ENCODE data around the gene THADA.

The THADA gene

GRCh38 chr2:43221763-43222474 is 373.9 kb downstream of the THADA start:
- peak; percentile 88 for DNase-seq (ENCODE audit: low read depth)

GRCh38 chr2:43221124-43221762 is 374.6 kb downstream of the THADA start:
- no peak for DNase-seq (ENCODE audit: low read depth)

DNA sequence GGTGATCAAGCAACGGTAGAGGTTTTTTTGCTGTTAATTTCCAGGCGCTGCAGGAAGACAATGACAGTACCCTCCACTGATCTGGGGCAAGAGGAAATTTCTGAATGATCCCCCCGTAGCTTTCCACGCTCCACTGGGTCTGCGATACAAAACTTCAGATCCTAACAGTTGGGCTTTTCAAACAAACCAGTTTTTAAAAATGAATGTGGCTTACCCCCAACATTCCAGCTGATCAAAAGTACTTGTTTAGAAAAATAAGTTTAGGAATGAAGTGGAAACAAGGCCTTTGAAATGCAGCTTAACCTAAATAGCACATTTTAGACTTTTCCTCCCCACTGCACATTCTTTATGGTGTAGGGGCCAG is 375.1 kb downstream of the THADA start:
- no peak for DNase-seq (ENCODE audit: low read depth)

DNA sequence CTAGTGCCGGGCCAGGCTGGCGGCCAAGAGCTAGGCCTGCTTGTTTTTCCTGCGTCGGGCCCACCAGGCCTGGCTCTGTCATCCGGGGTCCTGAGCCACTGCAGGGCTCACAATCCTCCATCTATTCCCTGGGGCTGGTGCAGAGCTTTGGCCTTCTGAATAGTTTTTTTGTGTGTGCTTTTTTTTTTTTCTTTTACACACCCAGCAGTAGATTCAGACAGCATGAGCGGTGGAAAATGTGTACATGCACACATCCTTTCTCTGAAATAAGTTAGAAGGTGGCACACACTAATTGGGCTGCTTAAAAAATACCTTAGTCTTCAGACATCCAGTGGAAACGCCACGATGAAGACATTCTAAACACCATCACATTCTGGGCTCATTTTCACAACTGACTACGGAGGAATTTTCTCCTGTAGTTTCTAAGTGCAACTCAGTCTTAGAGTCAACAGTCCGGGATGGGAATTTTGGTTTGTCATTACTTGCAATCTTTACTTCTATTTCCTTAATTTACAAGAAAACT is 375.5 kb downstream of the THADA start:
- no peak for DNase-seq (ENCODE audit: low read depth)

DNA sequence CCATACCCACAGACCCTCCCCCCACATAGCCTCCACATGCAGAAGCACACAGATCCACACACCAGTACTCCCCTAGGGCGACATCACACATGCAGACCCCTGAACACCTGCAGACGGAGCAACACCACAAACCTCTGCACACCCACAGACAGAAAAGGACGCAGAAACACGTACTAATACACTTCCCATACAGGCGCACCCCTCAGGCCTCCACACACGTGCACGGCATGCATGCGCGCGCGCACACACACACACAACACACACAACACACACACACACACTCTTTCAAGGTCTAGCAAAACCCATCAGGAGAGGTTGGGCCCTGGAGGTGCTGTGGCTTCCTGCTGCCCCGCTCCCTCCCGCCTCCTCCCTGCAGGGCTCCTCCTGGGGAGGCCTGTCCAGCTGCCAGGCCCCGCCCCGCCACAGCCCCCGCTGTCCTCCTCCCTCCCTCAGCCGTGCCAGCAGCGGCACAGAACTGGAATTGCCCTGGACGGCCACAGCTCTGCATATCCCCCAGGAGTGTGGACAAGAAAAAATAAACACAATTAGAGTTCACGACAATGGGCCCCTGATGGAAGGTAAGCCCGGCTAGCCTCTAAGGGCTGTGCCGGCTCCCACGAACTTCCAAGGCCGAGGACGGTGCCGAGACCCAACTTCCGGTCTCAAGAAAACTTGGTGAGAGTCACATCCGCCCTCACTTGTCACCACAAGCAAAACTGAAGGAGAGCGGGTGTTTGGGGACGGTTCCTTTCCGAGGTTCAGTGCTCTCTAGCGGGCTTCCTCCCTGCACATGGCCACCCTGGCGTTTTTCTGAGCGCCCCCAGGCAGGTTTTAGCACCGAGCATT is 376.2 kb downstream of the THADA start:
- no peak for DNase-seq (ENCODE audit: low read depth)

DNA sequence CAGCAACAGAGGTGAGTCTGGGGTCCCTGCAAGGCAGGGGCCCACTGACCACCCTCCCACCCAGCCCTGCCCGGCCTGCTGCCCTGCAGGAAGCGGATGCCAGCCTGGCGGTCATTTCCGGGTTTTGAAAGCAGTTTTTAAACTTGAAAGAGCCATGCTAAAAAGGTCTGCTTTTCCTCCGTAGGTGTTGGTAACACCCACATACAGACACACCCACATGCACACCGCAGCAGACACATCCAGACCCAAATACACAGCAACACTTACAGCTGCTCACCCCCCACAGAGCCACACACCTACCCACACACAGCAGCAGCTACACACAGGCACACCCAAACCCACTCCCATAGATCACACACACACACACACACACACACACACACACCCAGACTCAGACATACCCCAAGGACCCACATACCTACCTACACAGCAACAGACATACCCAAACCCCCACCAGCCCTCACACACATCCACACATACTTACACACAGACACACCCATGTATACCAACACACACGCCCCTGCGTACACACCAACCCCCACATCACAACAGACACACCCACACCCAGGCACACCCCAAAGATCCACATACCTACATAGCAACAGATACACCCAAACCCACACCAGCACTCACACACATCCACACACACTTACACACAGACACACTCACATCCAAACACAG is 377.0 kb downstream of the THADA start:
- no peak for DNase-seq (ENCODE audit: low read depth)

- no peak for DNase-seq (ENCODE audit: low read depth)
Measured at GRCh38 chr2:43218155-43218701, 377.6 kb downstream of the THADA start.

DNA sequence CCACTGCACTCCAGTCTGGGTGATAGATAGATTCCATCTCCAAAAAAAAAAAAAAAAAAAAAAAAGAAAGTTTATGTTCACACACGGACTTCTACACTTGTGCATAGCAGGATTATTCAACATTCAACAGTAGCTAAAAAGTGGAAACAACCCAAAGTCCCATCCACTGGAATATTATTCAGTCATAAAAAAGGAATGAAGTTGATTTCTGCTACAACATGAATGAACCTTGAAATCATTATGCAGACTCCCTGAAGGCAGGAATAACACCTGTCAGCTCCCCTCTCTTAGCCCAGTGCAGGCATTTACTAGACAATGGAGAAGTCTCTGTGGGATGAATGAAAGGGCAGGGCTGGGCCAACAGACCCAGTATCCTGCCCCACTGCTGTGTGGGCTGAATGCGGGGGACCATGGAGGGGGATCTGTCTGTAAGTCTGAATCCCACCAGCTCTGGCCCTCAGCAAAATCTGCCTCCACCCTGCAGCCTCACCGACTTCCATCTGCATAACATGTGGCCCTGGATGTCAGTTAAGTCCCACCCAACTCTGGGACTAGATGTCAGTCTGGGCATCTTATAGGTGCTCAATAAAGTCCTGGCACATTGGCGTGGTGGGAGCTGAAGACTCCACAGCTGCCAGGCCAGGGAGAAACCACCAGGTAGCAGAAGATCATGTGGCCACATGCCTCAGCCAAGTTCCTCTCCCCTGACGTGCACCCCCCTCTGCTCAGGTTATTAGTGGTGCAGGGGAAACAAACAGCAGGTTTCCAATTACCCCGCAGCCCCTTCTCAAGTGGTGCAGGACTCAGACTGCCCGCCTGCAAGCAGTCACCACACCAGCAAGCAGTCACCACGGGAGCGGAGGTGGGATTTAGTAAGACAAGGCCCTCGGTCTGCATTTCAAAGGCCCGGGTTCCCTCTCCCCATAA is 378.3 kb downstream of the THADA start:
- no peak for DNase-seq (ENCODE audit: low read depth)

DNA sequence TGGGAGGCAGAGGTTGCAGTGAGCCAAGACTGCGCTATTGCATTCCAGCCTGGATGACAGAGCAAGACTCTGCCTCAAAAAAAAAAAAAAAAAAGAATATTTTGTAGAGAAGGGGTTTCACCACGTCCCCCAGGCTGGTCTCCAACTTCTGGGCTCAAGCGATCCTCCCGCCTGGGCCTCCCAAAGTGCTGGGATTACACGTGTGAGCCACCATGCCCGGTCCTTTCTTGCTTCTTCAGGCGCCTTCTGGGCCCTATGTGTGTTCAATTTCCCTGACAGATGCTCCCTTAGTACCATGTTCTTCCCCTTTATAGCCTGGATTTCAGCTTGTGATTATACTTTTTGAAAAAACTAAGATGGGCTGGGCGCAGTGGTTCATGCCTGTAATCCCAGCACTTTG is 379.2 kb downstream of the THADA start:
- DNase-seq (ENCODE audit: low read depth), result no peak

DNA sequence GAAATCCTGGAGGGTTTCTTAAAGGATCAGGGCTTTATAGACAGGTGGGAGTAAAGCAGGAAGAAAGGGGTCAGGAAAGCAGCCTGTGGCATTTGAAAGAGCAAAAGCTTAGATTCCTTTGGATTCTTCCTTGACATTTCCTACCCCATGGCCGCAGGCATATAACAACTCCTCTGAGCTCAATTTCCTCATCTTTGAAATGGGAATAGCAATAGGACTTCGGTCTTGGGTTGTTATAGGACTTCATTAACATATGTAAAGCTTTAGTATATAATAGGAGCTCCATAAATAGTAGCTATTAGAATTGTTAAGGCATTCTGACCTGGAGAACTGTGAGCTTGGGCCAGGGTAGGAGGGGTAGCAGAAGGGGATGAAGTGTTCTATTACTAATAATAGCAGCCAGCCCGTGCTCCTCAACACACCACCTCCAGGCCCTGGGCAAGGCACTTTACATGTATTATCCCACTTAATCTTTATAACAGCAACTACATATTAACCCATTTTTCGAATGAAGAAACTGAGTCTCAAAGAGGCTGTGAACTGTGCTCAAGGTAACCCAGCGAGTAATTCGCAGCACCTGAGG is 380.1 kb downstream of the THADA start:
- no peak for DNase-seq (ENCODE audit: low read depth)

- DNase-seq (ENCODE audit: low read depth), result no peak
Measured at GRCh38 chr2:43214253-43214652, 381.6 kb downstream of the THADA start.

- no peak for DNase-seq (ENCODE audit: low read depth)
Measured at GRCh38 chr2:43212931-43213330, 382.9 kb downstream of the THADA start.

- no peak for DNase-seq (ENCODE audit: low read depth)
Measured at GRCh38 chr2:43212216-43212835, 383.5 kb downstream of the THADA start.

DNA sequence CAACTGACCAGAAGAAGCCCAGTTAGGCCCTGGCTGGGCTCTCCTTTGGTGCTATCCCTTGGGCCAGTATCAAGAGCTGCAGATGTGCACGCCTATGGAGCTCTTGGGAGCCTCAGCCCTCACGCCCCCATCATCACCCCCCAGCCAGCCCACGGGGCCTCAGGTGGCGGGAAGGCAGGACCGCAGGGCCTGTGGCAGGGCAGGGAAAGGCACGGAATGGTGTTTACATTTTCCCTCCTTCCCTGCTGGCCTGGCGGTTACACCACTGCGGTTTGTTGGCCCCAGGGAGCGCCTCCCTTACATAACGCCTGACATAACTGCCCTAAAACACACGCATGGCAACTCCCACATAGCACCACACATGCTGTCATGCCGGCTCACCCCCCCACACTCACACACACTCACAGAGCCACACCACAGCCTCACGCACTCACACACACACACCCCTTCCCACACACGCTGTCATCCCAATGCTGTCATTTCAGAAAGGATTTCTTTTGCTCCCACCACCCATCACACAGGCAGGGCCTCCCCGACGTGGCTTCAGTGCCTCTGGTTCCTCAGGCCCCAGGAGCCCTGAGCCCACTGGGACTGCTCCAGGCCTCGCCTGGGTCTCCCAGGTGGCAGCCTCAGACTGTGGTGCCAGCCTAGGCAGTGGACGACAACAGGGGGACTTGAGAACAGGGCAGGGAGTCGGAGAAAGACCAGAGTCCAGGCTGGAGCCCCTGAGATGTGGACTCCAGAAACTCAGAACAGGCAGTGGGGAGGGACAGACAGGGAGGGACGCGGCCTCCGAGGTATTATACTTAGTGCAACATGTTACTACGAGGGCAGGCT is 385.2 kb downstream of the THADA start:
- DNase-seq (ENCODE audit: low read depth), result no peak

DNA sequence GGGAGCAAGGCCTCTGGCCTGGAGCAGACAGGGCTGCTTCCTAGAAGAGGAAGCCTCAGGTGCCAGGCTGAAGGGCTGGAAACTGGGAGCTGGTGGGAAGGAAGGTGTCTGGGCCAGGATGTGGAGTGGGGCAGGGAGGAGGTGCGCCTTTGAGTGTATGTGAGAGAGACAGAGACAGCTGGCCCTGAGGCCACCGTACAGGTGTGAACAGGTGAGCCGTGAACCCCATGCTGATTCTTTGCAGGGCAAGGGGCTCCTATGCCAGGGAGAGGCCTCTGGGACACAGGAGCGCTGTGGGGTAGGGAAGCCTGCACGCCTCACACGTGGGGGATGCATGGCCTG is 385.7 kb downstream of the THADA start:
- DNase-seq (ENCODE audit: low read depth), result no peak

DNA sequence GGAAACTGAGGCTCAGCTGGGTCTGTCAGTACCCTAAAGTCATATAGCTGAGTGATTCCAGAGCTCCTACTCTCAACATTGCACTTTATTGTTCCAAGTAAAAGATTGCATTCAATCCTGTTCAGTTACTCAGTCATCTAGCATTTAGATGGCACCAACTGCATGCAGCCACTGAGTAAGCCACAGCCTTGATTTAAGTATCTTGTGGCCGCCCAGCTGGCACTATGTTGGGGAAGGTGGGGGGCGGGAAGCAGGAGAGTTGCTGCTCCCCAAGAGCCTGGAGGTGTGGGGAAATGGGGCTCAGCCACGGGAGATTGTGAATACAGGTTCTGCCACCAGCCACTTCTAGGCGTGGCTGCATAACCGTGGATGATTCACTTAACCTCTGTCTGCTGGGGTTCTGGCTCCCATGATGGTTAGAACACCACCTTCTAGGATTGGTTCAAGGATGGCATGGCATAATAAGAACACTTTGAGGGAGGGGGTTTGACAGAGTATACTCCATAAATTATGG is 386.6 kb downstream of the THADA start:
- DNase-seq (ENCODE audit: low read depth), result no peak

GRCh38 chr2:43207553-43208300 is 388.1 kb downstream of the THADA start:
- no peak for DNase-seq (ENCODE audit: low read depth)

GRCh38 chr2:43206602-43207001 is 389.2 kb downstream of the THADA start:
- no peak for DNase-seq (ENCODE audit: low read depth)
